HCT116 (cell line): ENCODE data around the gene PSMA7. TPM values are rescaled to one million over a fixed set of nuclear protein-coding genes. Genes with fewer than 3 reads are reported as not detected.

ENCODE experiments used
- ATAC-seq: fragments of 200-7000 bp; cut with Tn5 transposase; 2 replicates; pipeline ENCODE4 v1.9.1; 2020; ENCODE audit warnings: mild to moderate bottlenecking, moderate library complexity
- BruUV-seq: library from RNA; stranded (reverse); fragments of 400-500 nt; replicated peaks from 2 replicates; lab custom pipeline; 2021; lab: Mats Ljungman, UMichigan
- CTCF ChIA-PET: fragments of 300-600 bp; sonication (Branson Sonifier 250); formaldehyde crosslinking; loops from one replicate; lab custom pipeline; 2021; ENCODE audit warnings: antibody characterized with exemption; lab: Charles Lee
- POLR2A ChIA-PET: fragments of 300-600, 350-600 bp; sonication (Branson Sonifier 250); formaldehyde crosslinking; loops from one replicate; lab custom pipeline; 2021; ENCODE audit warnings: antibody characterized with exemption; lab: Charles Lee
- RAD21 ChIA-PET, 2 experiments: fragments of 300-600 bp; sonication (Branson Sonifier 250); formaldehyde crosslinking; loops; one replicate each; lab custom pipeline; 2023; ENCODE audit warnings: low total read pairs in 2 of 2; ENCODE audit not compliant: uncharacterized antibody in 2 of 2, unreplicated experiment in 2 of 2, low non-redundant PET in 1 of 2; lab: Charles Lee
- DNase-seq: peaks from one replicate; pipeline ENCODE4 v3.0.0-alpha.2; 2010; ENCODE audit warnings: low read depth, low spot score
- H2AFZ ChIP-seq: fragments of 200-600 bp; shearing (Covaris generic), sonication (generic); 2 replicates; pipeline ENCODE4 v1.6.1; 2017; ENCODE audit warnings: low read depth, mixed run types, mixed read lengths, antibody characterized with exemption, low read length; ENCODE audit not compliant: poor library complexity, severe bottlenecking
- H3K27ac ChIP-seq: 2 replicates; pipeline ENCODE4 v1.5.1; 2012; ENCODE audit warnings: low read depth, low read length
- H3K27me3 ChIP-seq: fragments of 200-600 bp; sonication (generic); 2 replicates; pipeline ENCODE4 v1.6.1; 2016; ENCODE audit warnings: mixed run types, low read length, mixed read lengths; ENCODE audit not compliant: insufficient read depth
- H3K36me3 ChIP-seq, 2 experiments: fragments of 200-500 bp in 1 of 2; fragments of 200-600 bp in 1 of 2; sonication (Bioruptor generic) in 1 of 2; sonication (generic) in 1 of 2; 2 replicates each; pipeline versions ENCODE4 v1.5.1 to v1.6.1; 2014 to 2016; ENCODE audit warnings: low read length in 2 of 2, inconsistent platforms in 1 of 2, mixed read lengths in 1 of 2, mixed run types in 1 of 2; ENCODE audit not compliant: insufficient read depth in 2 of 2, control insufficient read depth in 1 of 2
- H3K4me1 ChIP-seq, 2 experiments: fragments of 200-600 bp in 1 of 2; sonication (generic) in 1 of 2; 2 replicates each; pipeline versions ENCODE4 v1.5.1 to v1.6.1; 2012 to 2017; ENCODE audit warnings: low read length in 2 of 2, inconsistent platforms in 1 of 2, mild to moderate bottlenecking in 1 of 2, mixed read lengths in 1 of 2, mixed run types in 1 of 2, moderate library complexity in 1 of 2; ENCODE audit not compliant: insufficient read depth in 2 of 2, control insufficient read depth in 1 of 2
- H3K4me2 ChIP-seq: fragments of 200-600 bp; sonication (generic); 2 replicates; pipeline ENCODE4 v1.6.1; 2017; ENCODE audit warnings: mixed run types, low read length, mixed read lengths
- H3K4me3 ChIP-seq, 2 experiments: fragments of 200-600 bp in 1 of 2; sonication (generic) in 1 of 2; replicated peaks in 1 of 2; 2 replicates each; pipeline ENCODE4 v1.5.1; 2011 to 2016; ENCODE audit warnings: low read length in 2 of 2, control low read depth in 1 of 2, low read depth in 1 of 2, mild to moderate bottlenecking in 1 of 2, mixed read lengths in 1 of 2, mixed run types in 1 of 2
- H3K79me2 ChIP-seq: fragments of 200-600 bp; sonication (generic); 2 replicates; pipeline ENCODE4 v1.6.1; 2017; ENCODE audit warnings: mild to moderate bottlenecking, mixed run types, low read length, moderate library complexity, mixed read lengths; ENCODE audit not compliant: insufficient read depth
- H3K9ac ChIP-seq: fragments of 200-600 bp; sonication (generic); 2 replicates; pipeline ENCODE4 v1.6.1; 2016; ENCODE audit warnings: low read length, mixed read lengths
- H3K9me2 ChIP-seq: fragments of 200-600 bp; sonication (generic), shearing (Covaris generic); 2 replicates; pipeline ENCODE4 v1.6.1; 2017; ENCODE audit warnings: mixed run types, mild to moderate bottlenecking, moderate library complexity; ENCODE audit not compliant: insufficient read depth
- H3K9me3 ChIP-seq, 2 experiments: fragments of 200-500 bp in 1 of 2; fragments of 200-600 bp in 1 of 2; sonication (Bioruptor generic) in 1 of 2; sonication (generic) in 1 of 2; 2 replicates each; pipeline ENCODE4 v1.6.1; 2014 to 2017; ENCODE audit warnings: low read length in 2 of 2, mixed read lengths in 2 of 2, inconsistent platforms in 1 of 2, low read depth in 1 of 2, mild to moderate bottlenecking in 1 of 2, mixed run types in 1 of 2, moderate library complexity in 1 of 2; ENCODE audit not compliant: control insufficient read depth in 1 of 2, insufficient read depth in 1 of 2
- H4K20me1 ChIP-seq: fragments of 200-600 bp; sonication (generic), shearing (Covaris generic); 2 replicates; pipeline ENCODE4 v1.6.1; 2017; ENCODE audit warnings: mixed run types, mild to moderate bottlenecking, moderate library complexity; ENCODE audit not compliant: insufficient read depth
- ATF3 ChIP-seq: IDR thresholded peaks from 2 replicates; pipeline ENCODE4 v1.6.1; 2012
- CBX3 ChIP-seq: IDR thresholded peaks from 2 replicates; pipeline ENCODE4 v1.6.1; 2012; ENCODE audit warnings: low read depth
- CEBPB ChIP-seq: IDR thresholded peaks from 2 replicates; pipeline ENCODE4 v1.6.1; 2012; ENCODE audit warnings: low read depth
- CTCF ChIP-seq, 3 experiments: fragments of 200-600 bp in 1 of 3; sonication (generic) in 1 of 3; IDR thresholded peaks in 2 of 3; conservative IDR thresholded peaks in 1 of 3; 2 replicates each; pipeline ENCODE4 v1.5.1; 2012 to 2017; ENCODE audit warnings: low read depth in 2 of 3, low read length in 2 of 3, antibody characterized with exemption in 1 of 3, borderline replicate concordance in 1 of 3, control low read depth in 1 of 3, mild to moderate bottlenecking in 1 of 3, mixed read lengths in 1 of 3, mixed run types in 1 of 3, moderate library complexity in 1 of 3; ENCODE audit not compliant: insufficient read depth in 1 of 3
- ELF1 ChIP-seq: IDR thresholded peaks from 2 replicates; pipeline ENCODE4 v1.6.1; 2012; ENCODE audit warnings: low read depth, borderline replicate concordance
- EZH2 ChIP-seq: fragments of 200-600 bp; sonication (generic); IDR thresholded peaks from 2 replicates; pipeline ENCODE4 v1.6.1; 2017; ENCODE audit warnings: antibody characterized with exemption, mixed run types
- FOSL1 ChIP-seq: IDR thresholded peaks from 2 replicates; pipeline ENCODE4 v1.6.1; 2012; ENCODE audit warnings: low read depth
- POLR2A ChIP-seq: IDR thresholded peaks from 2 replicates; pipeline ENCODE4 v1.7.0; 2011; ENCODE audit warnings: borderline replicate concordance; ENCODE audit not compliant: insufficient read depth, insufficient read length; ENCODE audit errors: extremely low read depth
- RAD21 ChIP-seq: IDR thresholded peaks from 2 replicates; pipeline ENCODE4 v1.6.1; 2012; ENCODE audit warnings: low read depth, mild to moderate bottlenecking
- REST ChIP-seq: IDR thresholded peaks from 2 replicates; pipeline ENCODE4 v1.6.1; 2012; ENCODE audit warnings: low read depth
- SIN3A ChIP-seq: IDR thresholded peaks from 2 replicates; pipeline ENCODE4 v1.6.1; 2012; ENCODE audit warnings: low read depth
- SP1 ChIP-seq: IDR thresholded peaks from 2 replicates; pipeline ENCODE4 v1.6.1; 2012; ENCODE audit warnings: low read depth
- SRF ChIP-seq: IDR thresholded peaks from 2 replicates; pipeline ENCODE4 v1.6.1; 2012; ENCODE audit warnings: low read depth
- YY1 ChIP-seq: IDR thresholded peaks from 2 replicates; pipeline ENCODE4 v1.6.1; 2011; ENCODE audit warnings: low read length, low read depth, moderate library complexity, mild to moderate bottlenecking; ENCODE audit not compliant: insufficient replicate concordance; ENCODE audit errors: extremely low read depth
- ZBTB33 ChIP-seq: IDR thresholded peaks from 2 replicates; pipeline ENCODE4 v1.6.1; 2011; ENCODE audit warnings: mild to moderate bottlenecking, low read length, moderate library complexity; ENCODE audit not compliant: insufficient replicate concordance; ENCODE audit errors: extremely low read depth
- ZFX ChIP-seq: fragments of 450-650 bp; IDR thresholded peaks from 2 replicates; pipeline ENCODE4 v1.6.1; 2017
- ZNF274 ChIP-seq: fragments of 200-500 bp; sonication (Bioruptor generic); IDR thresholded peaks from 2 replicates; pipeline ENCODE4 v1.6.1; 2014; ENCODE audit warnings: mild to moderate bottlenecking, low read depth, low read length, inconsistent platforms
- intact Hi-C: fragments of 100-400 bp; cut with micrococcal nuclease; formaldehyde crosslinking; loops from 2 replicates; pipeline ENCODE4 v1.10.0; 2022
- total RNA-seq: library from RNA; stranded (reverse); gene quantifications from one replicate; pipeline ENCODE4 v1.2.1, GENCODE V29; 2021; ENCODE audit not compliant: unreplicated experiment

The PSMA7 gene
- total RNA-seq, 1 experiment from 2014 or later: 364 TPM

GRCh38 chr20:62101078-62101477, 42.1 kb downstream of the PSMA7 start:
- Histone ChIP-seq H3K79me2 (no peaks in the 10 kb centered on the region), H3K9ac (no peak overlapping the region), H2AFZ (no peak overlapping the region), H3K27me3 (no peaks in the 10 kb centered on the region), H3K36me3 (no peaks in the 10 kb centered on the region)
- POLR2A ChIA-PET: no interaction called here
- BruUV-seq: no TSS peak
- ATAC-seq: no peak
- TF ChIP-seq REST (no peak), ZFX (no peak), ELF1 (no peak), SP1 (no peak), FOSL1 (no peak), EZH2 (no peak), ZBTB33 (no peak), CBX3 (no peak), YY1 (no peak), ZNF274 (no peak), ATF3 (no peak), POLR2A (no peak), CTCF (IDR thresholded peaks at IDR 0.05 in 2 of 3, conservative IDR thresholded peaks at IDR 0.05 in 1 of 3; ENCODE audit: borderline replicate concordance in 1 of 3, insufficient read depth in 1 of 3, low read depth in 2 of 3, low read length in 2 of 3) (no peak), SIN3A (no peak), SRF (no peak), CEBPB (no peak), RAD21 (no peak)
- TF ChIP-seq, all 23 proteins: peak for 0
- H4K20me1 ChIP-seq: no peaks in the 10 kb centered on the region
- H3K4me3 ChIP-seq: no peak overlapping the region
- H3K9me2 ChIP-seq: no peaks in the 10 kb centered on the region
- H3K4me1 ChIP-seq: peaks cover 0 to 7% of the 10 kb centered on the region in 2 experiments; a peak in 2 of 4 replicates
- no peak for DNase-seq
- no peaks in the 10 kb centered on the region for H3K9me3 ChIP-seq
- ChIA-PET RAD21 (no interaction called here), CTCF (no interaction called here)
- intact Hi-C loops: no loop called here
- no peak overlapping the region for H3K27ac ChIP-seq
- H3K4me2 ChIP-seq: no peak overlapping the region
